Measurements from ENCODE around the gene AUTS2.

DNA sequence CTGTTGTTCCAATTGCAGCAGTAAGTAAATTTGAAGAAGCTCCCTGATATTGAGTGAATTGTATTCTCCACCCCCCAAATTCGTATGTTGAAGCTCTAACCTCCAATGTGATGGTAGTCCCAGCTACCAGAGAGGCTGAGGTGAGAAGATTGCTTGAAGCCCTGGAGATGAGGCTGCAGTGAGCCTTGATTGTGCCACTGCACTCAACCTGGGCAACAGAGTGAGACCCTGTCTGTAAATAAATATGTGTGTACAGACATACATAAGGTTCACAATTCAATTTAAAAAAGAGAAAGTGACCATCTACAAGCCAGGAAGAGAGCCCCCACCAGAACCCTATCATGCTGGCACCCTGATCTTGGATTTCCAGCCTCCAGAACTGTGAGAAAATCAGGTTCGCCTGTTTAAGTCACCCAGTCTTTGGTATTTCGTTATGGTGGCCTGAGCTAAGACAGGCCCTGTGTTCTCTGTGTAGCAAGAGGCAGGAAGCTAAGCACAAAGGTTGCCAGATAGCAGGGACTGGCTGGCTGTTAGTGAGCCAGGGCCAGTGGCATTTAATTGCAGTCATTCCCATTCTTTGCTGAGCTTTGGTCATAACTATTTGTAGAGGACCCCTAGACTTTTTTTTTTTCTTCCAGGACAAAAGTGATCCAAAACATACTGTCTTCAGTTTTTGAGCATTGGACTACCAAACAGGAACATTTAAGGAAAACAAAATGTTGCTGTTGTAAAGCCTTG is 45.6 kb downstream of the AUTS2 start:
- no peak for TF ChIP-seq ZNF274 (IDR thresholded peaks at IDR 0.05; ENCODE audit: low read depth, low read length)
- TF ChIP-seq YY1 (IDR thresholded peaks at IDR 0.05; ENCODE audit: insufficient read depth, insufficient read length): no peak
